ENCODE measurements around the gene CCDC88A.
"Not testable (repeated sequence)": the region's sequence is repeated elsewhere in the genome, so short reads cannot be mapped to it uniquely, and the experiment has no call there.

The CCDC88A gene

GRCh38 chr2:55363636-55364035 is 56.0 kb downstream of the CCDC88A start:
- no peak for DNase-seq (ENCODE audit: low spot score)
- TF ChIP-seq, protein P1, sequence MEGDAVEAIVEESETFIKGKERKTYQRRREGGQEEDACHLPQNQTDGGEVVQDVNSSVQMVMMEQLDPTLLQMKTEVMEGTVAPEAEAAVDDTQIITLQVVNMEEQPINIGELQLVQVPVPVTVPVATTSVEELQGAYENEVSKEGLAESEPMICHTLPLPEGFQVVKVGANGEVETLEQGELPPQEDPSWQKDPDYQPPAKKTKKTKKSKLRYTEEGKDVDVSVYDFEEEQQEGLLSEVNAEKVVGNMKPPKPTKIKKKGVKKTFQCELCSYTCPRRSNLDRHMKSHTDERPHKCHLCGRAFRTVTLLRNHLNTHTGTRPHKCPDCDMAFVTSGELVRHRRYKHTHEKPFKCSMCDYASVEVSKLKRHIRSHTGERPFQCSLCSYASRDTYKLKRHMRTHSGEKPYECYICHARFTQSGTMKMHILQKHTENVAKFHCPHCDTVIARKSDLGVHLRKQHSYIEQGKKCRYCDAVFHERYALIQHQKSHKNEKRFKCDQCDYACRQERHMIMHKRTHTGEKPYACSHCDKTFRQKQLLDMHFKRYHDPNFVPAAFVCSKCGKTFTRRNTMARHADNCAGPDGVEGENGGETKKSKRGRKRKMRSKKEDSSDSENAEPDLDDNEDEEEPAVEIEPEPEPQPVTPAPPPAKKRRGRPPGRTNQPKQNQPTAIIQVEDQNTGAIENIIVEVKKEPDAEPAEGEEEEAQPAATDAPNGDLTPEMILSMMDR (IDR thresholded peaks at IDR 0.05; ENCODE audit: borderline replicate concordance, control extremely low read depth, extremely low read depth, insufficient read depth, missing control alignments) = no peak
- in situ Hi-C loops (cut with MboI; ENCODE audit: low sequenced_read_pairs, unreplicated experiment) = no loop called here

GRCh38 chr2:55361465-55362189 is 58.0 kb downstream of the CCDC88A start:
- DNase-seq (ENCODE audit: low spot score) = peak; percentile 20
- TF ChIP-seq, protein P1 (IDR thresholded peaks at IDR 0.05; ENCODE audit: borderline replicate concordance, control extremely low read depth, extremely low read depth, insufficient read depth, missing control alignments) = no peak
- in situ Hi-C loops (cut with MboI; ENCODE audit: low sequenced_read_pairs, unreplicated experiment) = no loop called here

DNA sequence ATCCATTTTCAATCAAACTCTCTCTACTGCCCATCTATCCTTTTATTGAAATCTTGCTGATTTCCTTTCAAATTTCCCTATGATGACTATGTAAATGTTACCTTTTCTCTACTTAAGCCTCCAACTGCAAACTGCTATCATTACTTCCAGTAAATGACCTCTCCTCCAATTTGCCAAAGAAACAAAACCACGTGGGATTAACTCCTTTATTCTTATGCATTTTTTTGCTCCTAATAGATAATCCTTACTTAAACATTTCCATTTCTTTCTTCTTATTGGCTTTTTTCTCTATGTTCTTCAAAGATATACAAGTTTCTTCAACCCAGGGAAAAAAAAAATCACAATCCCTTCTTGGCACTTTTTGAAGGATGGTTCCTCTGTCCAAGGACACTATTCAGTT is 61.2 kb downstream of the CCDC88A start:
- in situ Hi-C loops (cut with MboI; ENCODE audit: low sequenced_read_pairs, unreplicated experiment) = no loop called here
- DNase-seq (ENCODE audit: low spot score) = no peak
- TF ChIP-seq, protein P1 (IDR thresholded peaks at IDR 0.05; ENCODE audit: borderline replicate concordance, control extremely low read depth, extremely low read depth, insufficient read depth, missing control alignments) = no peak

DNA sequence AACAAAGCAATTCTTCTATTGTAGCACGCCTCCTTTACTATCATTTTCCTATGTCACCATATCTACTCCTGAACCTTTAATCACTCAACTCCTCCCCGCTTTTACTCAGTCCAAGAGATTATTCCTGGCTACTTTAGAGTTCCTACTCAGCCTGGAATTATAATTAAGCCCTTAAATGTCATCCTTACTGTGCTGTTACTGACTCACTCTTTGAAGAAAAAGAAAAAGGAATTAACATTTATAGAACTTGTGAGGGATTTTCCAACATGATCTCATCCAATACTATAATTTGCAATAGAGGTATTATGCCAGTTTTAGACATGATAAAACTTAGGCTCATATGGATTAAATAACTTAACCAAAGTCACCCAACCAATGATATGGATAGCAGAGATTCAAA is 61.7 kb downstream of the CCDC88A start:
- TF ChIP-seq, protein P1 (IDR thresholded peaks at IDR 0.05; ENCODE audit: borderline replicate concordance, control extremely low read depth, extremely low read depth, insufficient read depth, missing control alignments) = no peak
- in situ Hi-C loops (cut with MboI; ENCODE audit: low sequenced_read_pairs, unreplicated experiment) = no loop called here
- no peak for DNase-seq (ENCODE audit: low spot score)

- DNase-seq (ENCODE audit: low spot score) = no peak
- in situ Hi-C loops (cut with MboI; ENCODE audit: low sequenced_read_pairs, unreplicated experiment) = no loop called here
- TF ChIP-seq, protein P1 (IDR thresholded peaks at IDR 0.05; ENCODE audit: borderline replicate concordance, control extremely low read depth, extremely low read depth, insufficient read depth, missing control alignments) = no peak
Observed at GRCh38 chr2:55357164-55357563, 62.5 kb downstream of the CCDC88A start.

GRCh38 chr2:55356136-55356535 is 63.5 kb downstream of the CCDC88A start:
- DNase-seq (ENCODE audit: low spot score); in situ Hi-C loops (cut with MboI; ENCODE audit: low sequenced_read_pairs, unreplicated experiment): not testable (repeated sequence)

DNA sequence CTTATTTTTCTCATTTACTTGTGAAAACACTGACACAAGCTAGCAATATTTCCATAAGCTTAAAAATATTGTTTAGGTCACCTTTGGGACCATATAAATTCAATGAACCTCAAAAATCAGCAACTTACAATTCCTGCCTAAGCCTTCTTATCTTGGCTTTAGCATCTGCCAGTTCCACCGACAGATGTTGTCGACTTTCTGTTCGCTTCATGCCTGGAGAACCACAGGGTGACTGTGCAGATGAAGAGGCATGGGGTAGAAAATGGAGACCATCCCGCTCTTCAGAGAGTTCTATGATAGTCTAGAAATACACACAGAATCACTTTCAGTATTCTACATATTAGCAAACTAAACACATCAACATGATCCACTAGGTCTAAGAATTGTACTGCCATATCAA is 64.2 kb downstream of the CCDC88A start:
- DNase-seq (ENCODE audit: low spot score) = no peak
- TF ChIP-seq, protein P1 (IDR thresholded peaks at IDR 0.05; ENCODE audit: borderline replicate concordance, control extremely low read depth, extremely low read depth, insufficient read depth, missing control alignments) = no peak

More for the DNA sequence above, 64.2 kb downstream of the CCDC88A start:
- in situ Hi-C loops (cut with MboI; ENCODE audit: low sequenced_read_pairs, unreplicated experiment) = no loop called here
